ENCODE measurements around the gene LRP8. TPM values are rescaled to one million over a fixed set of nuclear protein-coding genes. Genes with fewer than 3 reads are reported as not detected.

The LRP8 gene
- total and polyA plus RNA-seq, 2 donors (not counting 1 experiment from before 2014, with no cell fraction given): 7.8 to 9.4 TPM

GRCh38 chr1:53286955-53287354, 40.9 kb downstream of the LRP8 start:
- TF ChIP-seq CTCF (IDR thresholded peaks at IDR 0.05): no peak
- DNase-seq (no peak), ATAC-seq (ENCODE audit: low read depth) (no peak)
- Histone ChIP-seq H3K4me3 (ENCODE audit: control extremely low read depth in 1 of 5, extremely low read depth in 1 of 5, insufficient read depth in 1 of 5, low read depth in 2 of 5, low read length in 4 of 5) (no peak overlapping the region), H3K9ac (ENCODE audit: low read length) (no peak overlapping the region), H4K20me1 (ENCODE audit: control insufficient read depth, insufficient read depth, low read length, poor library complexity, severe bottlenecking) (no peaks in the 10 kb centered on the region), H3K27ac (ENCODE audit: low read length in 2 of 2) (no peak overlapping the region), H3K9me3 (ENCODE audit: control extremely low read depth in 1 of 3, control insufficient read depth in 2 of 3, insufficient read depth in 1 of 3, low read length in 2 of 3) (no peaks in the 10 kb centered on the region), H3K79me2 (ENCODE audit: control insufficient read depth, insufficient read depth, low read length) (no peaks in the 10 kb centered on the region), H2AFZ (ENCODE audit: insufficient read depth, low read depth, low read length, poor library complexity, severe bottlenecking) (no peak overlapping the region), H3K36me3 (replicated peaks in 1 of 2; ENCODE audit: control extremely low read depth in 1 of 2, control insufficient read depth in 1 of 2, extremely low read depth in 1 of 2, insufficient read depth in 2 of 2, low read length in 1 of 2) (peaks cover 0 to 3% of the 10 kb centered on the region in 2 experiments), H3K4me1 (ENCODE audit: control insufficient read depth in 2 of 2, insufficient read depth in 2 of 2, low read length in 2 of 2) (peaks cover 0 to 2% of the 10 kb centered on the region in 2 donors), H3K27me3 (replicated peaks in 1 of 4; ENCODE audit: control extremely low read depth in 1 of 4, control insufficient read depth in 3 of 4, insufficient read depth in 4 of 4, low read length in 3 of 4) (no peaks in the 10 kb centered on the region), H3K4me2 (replicated peaks; ENCODE audit: low read depth, low read length, poor library complexity, severe bottlenecking) (no peak overlapping the region)
- Mint-ChIP-seq H3K9me3 (ENCODE audit: insufficient read depth) (no peaks in the 10 kb centered on the region), H3K27me3 (no peaks in the 10 kb centered on the region), H3K4me1 (no peaks in the 10 kb centered on the region), H3K27ac (no peak overlapping the region), H3K4me3 (no peak overlapping the region)
- ChIA-PET POLR2A (no interaction called here), CTCF (interaction anchor here (0.9 to 3.3 kb wide), 3 partner anchors 8 to 109 kb away, joined by 4 to 19 read pairs (median 14); no protein-coding TSS in a partner anchor)
- intact Hi-C loops (cut with micrococcal nuclease): no loop called here
- 88% methylated on average over 1 of the region's 4 CpGs for WGBS (ENCODE audit: insufficient coverage)

DNA sequence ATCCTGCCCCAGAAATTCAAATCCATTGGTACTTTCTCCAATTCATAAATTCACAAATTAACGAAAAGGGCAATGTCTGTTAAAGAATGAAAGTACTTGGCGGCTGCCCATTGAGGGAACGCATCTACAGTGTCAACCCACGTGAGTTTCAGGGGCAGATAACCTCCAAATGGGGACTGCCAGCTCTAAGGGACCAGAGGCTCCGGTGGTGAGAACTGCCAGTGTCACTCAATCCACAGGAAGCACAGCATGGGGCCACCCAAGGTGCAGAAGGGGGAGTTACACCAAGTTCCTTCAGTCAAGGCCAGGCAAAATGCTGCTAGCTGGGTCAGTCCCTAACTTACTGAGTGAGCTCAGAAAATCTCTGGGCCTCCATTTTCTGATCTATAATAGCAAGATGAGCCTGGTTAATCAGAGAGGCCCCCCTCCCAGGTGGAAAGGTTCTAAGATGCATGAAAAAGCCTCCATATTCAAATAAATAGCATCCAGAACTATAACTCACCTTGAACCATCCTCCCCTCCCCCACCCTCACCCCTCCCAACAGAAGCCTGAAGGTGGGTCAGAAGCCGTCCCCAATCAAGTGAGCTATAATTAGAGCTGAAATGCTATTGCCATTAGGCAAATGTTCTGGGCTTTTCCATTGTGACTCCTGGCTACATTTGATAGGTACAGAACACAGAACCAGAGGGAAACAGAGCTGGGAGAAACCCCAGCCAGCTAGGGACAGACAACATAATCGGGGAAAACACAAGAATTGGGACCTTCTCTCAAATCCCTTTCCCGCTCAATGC, 41.7 kb downstream of the LRP8 start:
- WGBS (ENCODE audit: insufficient coverage): 62% methylated on average over 4 of the region's 8 CpGs
- no peaks in the 10 kb centered on the region for H3K27me3 Mint-ChIP-seq
- DNase-seq (no peak), ATAC-seq (ENCODE audit: low read depth) (no peak)
- H3K9ac ChIP-seq (ENCODE audit: low read length): no peak overlapping the region
- TF ChIP-seq CTCF (IDR thresholded peaks at IDR 0.05) (no peak), EZH2 (IDR thresholded peaks at IDR 0.05; ENCODE audit: borderline replicate concordance, insufficient read depth, low read depth, low read length, poor library complexity, severe bottlenecking) (no peak)
- no peaks in the 10 kb centered on the region for H3K9me3 ChIP-seq (ENCODE audit: control extremely low read depth in 1 of 3, control insufficient read depth in 2 of 3, insufficient read depth in 1 of 3, low read length in 2 of 3)
- no peak overlapping the region for H3K27ac Mint-ChIP-seq
- H3K9me3 Mint-ChIP-seq (ENCODE audit: insufficient read depth): no peaks in the 10 kb centered on the region
- H3K27me3 ChIP-seq (replicated peaks in 1 of 4; ENCODE audit: control extremely low read depth in 1 of 4, control insufficient read depth in 3 of 4, insufficient read depth in 4 of 4, low read length in 3 of 4): no peaks in the 10 kb centered on the region
- no peak overlapping the region for H3K4me3 Mint-ChIP-seq
- H4K20me1 ChIP-seq (ENCODE audit: control insufficient read depth, insufficient read depth, low read length, poor library complexity, severe bottlenecking): no peaks in the 10 kb centered on the region
- H3K79me2 ChIP-seq (ENCODE audit: control insufficient read depth, insufficient read depth, low read length): no peaks in the 10 kb centered on the region
- intact Hi-C loops (cut with micrococcal nuclease): no loop called here
- H3K4me3 ChIP-seq (ENCODE audit: control extremely low read depth in 1 of 5, extremely low read depth in 1 of 5, insufficient read depth in 1 of 5, low read depth in 2 of 5, low read length in 4 of 5): no peak overlapping the region
- H3K27ac ChIP-seq (ENCODE audit: low read length in 2 of 2): no peak overlapping the region
- no peaks in the 10 kb centered on the region for H3K4me1 ChIP-seq (ENCODE audit: control insufficient read depth in 2 of 2, insufficient read depth in 2 of 2, low read length in 2 of 2)
- CTCF ChIA-PET: interaction anchor here (0.8 kb wide), 1 partner anchor 107 kb away, joined by 4 read pairs; no protein-coding TSS in a partner anchor
- peaks cover 0 to 3% of the 10 kb centered on the region in 2 experiments for H3K36me3 ChIP-seq (replicated peaks in 1 of 2; ENCODE audit: control extremely low read depth in 1 of 2, control insufficient read depth in 1 of 2, extremely low read depth in 1 of 2, insufficient read depth in 2 of 2, low read length in 1 of 2)
- H3K4me2 ChIP-seq (replicated peaks; ENCODE audit: low read depth, low read length, poor library complexity, severe bottlenecking): no peak overlapping the region
- POLR2A ChIA-PET: no interaction called here
- no peaks in the 10 kb centered on the region for H3K4me1 Mint-ChIP-seq
- H2AFZ ChIP-seq (ENCODE audit: insufficient read depth, low read depth, low read length, poor library complexity, severe bottlenecking): no peak overlapping the region

All from B cell (primary cell).